GM18517 (cell line): ENCODE measurements around the gene SART3.
"Not testable (repeated sequence)": the region's sequence is repeated elsewhere in the genome, so short reads cannot be mapped to it uniquely, and the experiment has no call there.

Experiments
- ATAC-seq: cut with Tn5 transposase; IDR thresholded peaks from one replicate; pipeline ENCODE4 v1.9.1; 2021; ENCODE audit warnings: mild to moderate bottlenecking, moderate library complexity; ENCODE audit not compliant: unreplicated experiment

Gene SART3

GRCh38 chr12:108564724-108565123 is 3.8 kb upstream of the SART3 start:
- no peak for ATAC-seq

- no peak for ATAC-seq
These were observed 2.8 kb upstream of the SART3 start for GRCh38 chr12:108563804-108564151.

GRCh38 chr12:108563136-108563803 is 2.3 kb upstream of the SART3 start:
- peak; percentile 39 for ATAC-seq

- peak; percentile 48 for ATAC-seq
These were observed 1.6 kb upstream of the SART3 start, which contains the start of gene ISCU for GRCh38 chr12:108562348-108563135. Gene ISCU (plus strand): TSS chr12:108562596. CDS start chr12:108562623, 27 bp downstream.

- ATAC-seq, result no peak
These were observed 927 bp upstream of the SART3 start for GRCh38 chr12:108561852-108562347.

- ATAC-seq, result no peak
These were observed 652 bp downstream of the SART3 start for GRCh38 chr12:108560321-108560721.

- ATAC-seq, result no peak
These were observed 1.2 kb downstream of the SART3 start for GRCh38 chr12:108559748-108560147.

GRCh38 chr12:108559007-108559655 is 1.8 kb downstream of the SART3 start:
- ATAC-seq, result no peak

- ATAC-seq, result not testable (repeated sequence)
These were observed 5.6 kb downstream of the SART3 start for GRCh38 chr12:108555383-108555782.

GRCh38 chr12:108553799-108554198 is 7.2 kb downstream of the SART3 start:
- ATAC-seq, result no peak

- ATAC-seq, result no peak
These were observed 9.4 kb downstream of the SART3 start for GRCh38 chr12:108551535-108551934.

GRCh38 chr12:108548954-108549521 is 11.9 kb downstream of the SART3 start:
- ATAC-seq, result no peak

GRCh38 chr12:108547686-108548085 is 13.3 kb downstream of the SART3 start:
- no peak for ATAC-seq

GRCh38 chr12:108543652-108544051 is 17.3 kb downstream of the SART3 start:
- ATAC-seq, result no peak

GRCh38 chr12:108542320-108542719 is 18.7 kb downstream of the SART3 start:
- ATAC-seq, result no peak

GRCh38 chr12:108538616-108539195 is 22.3 kb downstream of the SART3 start:
- no peak for ATAC-seq

- ATAC-seq, result no peak
These were observed 22.8 kb downstream of the SART3 start for GRCh38 chr12:108538146-108538545.

- no peak for ATAC-seq
These were observed 28.8 kb downstream of the SART3 start for GRCh38 chr12:108531929-108532848.

- no peak for ATAC-seq
These were observed 30.8 kb downstream of the SART3 start for GRCh38 chr12:108530161-108530560.

- ATAC-seq, result no peak
These were observed 33.8 kb downstream of the SART3 start for GRCh38 chr12:108527166-108527496.
